Upper lobe of left lung (tissue), 6 donors: Measurements from ENCODE around the gene HES2. TPM values are rescaled to one million over a fixed set of nuclear protein-coding genes. Genes with fewer than 3 reads are reported as not detected.

Experiments
- ATAC-seq, 2 donors: fragments of 200-7000 bp; cut with Tn5 transposase; one replicate each; pipeline ENCODE4 v1.9.1; 2022; ENCODE audit warnings: mild to moderate bottlenecking in 2 of 2, moderate library complexity in 2 of 2; ENCODE audit not compliant: low FRiP score in 2 of 2
- DNase-seq, 2 donors: peaks; one replicate each; pipeline ENCODE4 v3.0.0-alpha.2; 2019 to 2020
- H3K27ac ChIP-seq, 4 donors: fragments of 200-600 bp; sonication (generic); one replicate each; pipeline ENCODE4 v1.5.1; 2016 to 2019
- H3K27me3 ChIP-seq, 4 donors: fragments of 200-600 bp; sonication (generic); one replicate each; pipeline ENCODE4 v1.5.1; 2017 to 2019
- H3K36me3 ChIP-seq, 4 donors: fragments of 200-600 bp; sonication (generic); one replicate each; pipeline ENCODE4 v1.5.1; 2016 to 2019
- H3K4me1 ChIP-seq, 4 donors: fragments of 200-600 bp; sonication (generic); one replicate each; pipeline ENCODE4 v1.5.1; 2018 to 2019
- H3K4me3 ChIP-seq, 4 donors: fragments of 200-600 bp; sonication (generic); one replicate each; pipeline ENCODE4 v1.5.1; 2017 to 2019; ENCODE audit warnings: mild to moderate bottlenecking in 2 of 4, moderate library complexity in 1 of 4
- H3K9me3 ChIP-seq, 4 donors: fragments of 200-600 bp; sonication (generic); one replicate each; pipeline ENCODE4 v1.5.1; 2018 to 2019
- CTCF ChIP-seq, 6 experiments: fragments of 450-650 bp in 4 of 6; fragments of 200-600 bp in 2 of 6; sonication (generic) in 2 of 6; IDR thresholded peaks; one replicate each; pipeline ENCODE4 v1.5.1; 2016 to 2019; ENCODE audit warnings: antibody characterized with exemption in 6 of 6
- EP300 ChIP-seq, 4 donors: sonication (generic); formaldehyde crosslinking; IDR thresholded peaks; one replicate each; pipeline ENCODE4 v1.5.1; 2017; ENCODE audit warnings: antibody characterized with exemption in 4 of 4, control low read depth in 2 of 4
- POLR2A ChIP-seq, 4 donors: fragments of 450-650 bp; IDR thresholded peaks; one replicate each; pipeline ENCODE4 v1.5.1; 2016 to 2017; ENCODE audit warnings: antibody characterized with exemption in 4 of 4, mild to moderate bottlenecking in 2 of 4
- POLR2AphosphoS5 ChIP-seq, 2 donors: sonication (generic); formaldehyde crosslinking; IDR thresholded peaks; one replicate each; pipeline ENCODE4 v1.5.1; 2017; ENCODE audit warnings: antibody characterized with exemption in 2 of 2
- WGBS, 2 donors: methylation state at CpG; one replicate each; pipeline ENCODE4 v1.1.5; 2017 to 2018; 5-methylcytosine and 5-hydroxymethylcytosine counted together
- total RNA-seq, 6 donors: library from RNA; depleted of rRNA in 4 of 6; stranded (reverse); fragments of >200 nt in 4 of 6; gene quantifications; one replicate each; pipeline versions ENCODE4 v1.1.0 to v1.2.1, GENCODE V29; 2016 to 2021
- donor health status: DM: no; HTN: no; CAD: no; lungs with moderate emphysema.
- donor health status: DM: no; HTN: yes; CAD: no; lungs with severe emphysema.

HES2 gene
- total RNA-seq, 6 donors from 2014 or later = 1.8 to 11.4 (median 3.7) TPM

DNA sequence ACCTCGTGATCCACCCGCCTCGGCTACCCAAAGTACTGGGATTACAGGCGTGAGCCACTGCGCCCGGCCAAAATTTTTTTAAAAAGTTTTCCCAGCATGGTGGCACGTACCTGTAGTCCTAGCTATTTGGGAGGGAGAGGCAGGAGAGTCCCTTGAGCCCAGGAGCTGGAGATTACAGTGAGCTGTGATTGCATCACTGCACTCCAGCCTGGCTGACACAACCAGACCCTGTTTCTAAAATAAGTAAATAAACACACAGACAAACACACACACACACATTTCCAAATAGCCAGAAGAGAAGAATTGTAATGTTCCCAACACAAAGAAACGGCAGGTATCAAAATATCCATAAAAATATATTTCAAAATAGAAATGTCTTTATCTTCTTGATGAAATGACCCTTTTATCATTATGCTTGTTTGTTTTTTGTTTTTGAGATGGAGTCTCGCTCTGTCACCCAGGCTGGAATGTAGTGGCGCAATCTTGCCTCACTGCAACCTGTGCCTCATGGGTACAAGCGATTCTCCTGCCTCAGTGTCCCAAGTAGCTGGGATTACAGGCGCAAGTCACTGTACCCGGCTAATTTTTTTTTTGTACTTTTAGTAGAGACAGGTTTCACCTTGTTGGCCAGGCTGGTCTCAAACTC lies 9.3 kb downstream of the HES2 start:
- TF ChIP-seq CTCF (IDR thresholded peaks at IDR 0.05) (no peak), EP300 (IDR thresholded peaks at IDR 0.05) (no peak)
- Histone ChIP-seq H3K36me3 (no peaks in the 10 kb centered on the region), H3K4me3 (no peak overlapping the region), H3K27me3 (peaks cover 0 to 2% (median 0%) of the 10 kb centered on the region in 4 donors), H3K9me3 (no peaks in the 10 kb centered on the region), H3K27ac (no peak overlapping the region), H3K4me1 (peaks cover 0 to 9% (median 0%) of the 10 kb centered on the region in 4 donors)
- DNase-seq = no peak
- WGBS, 2 donors = 81 to 85% methylated on average over 13 of the region's 13 CpGs
- no peak for ATAC-seq

- Histone ChIP-seq H3K4me1 (peaks cover 0 to 6% (median 0%) of the 10 kb centered on the region in 4 donors), H3K36me3 (no peaks in the 10 kb centered on the region), H3K27ac (no peak overlapping the region), H3K27me3 (no peaks in the 10 kb centered on the region), H3K9me3 (no peaks in the 10 kb centered on the region), H3K4me3 (no peak overlapping the region)
- TF ChIP-seq POLR2AphosphoS5 (IDR thresholded peaks at IDR 0.05) (no peak), CTCF (IDR thresholded peaks at IDR 0.05) (no peak), POLR2A (IDR thresholded peaks at IDR 0.05) (no peak), EP300 (IDR thresholded peaks at IDR 0.05) (no peak)
- 82 to 91% methylated on average over 6 of the region's 6 CpGs for WGBS, 2 donors
- ATAC-seq (no peak), DNase-seq (no peak)
Measured at GRCh38 chr1:6409733-6410132, 10.0 kb downstream of the HES2 start.

DNA sequence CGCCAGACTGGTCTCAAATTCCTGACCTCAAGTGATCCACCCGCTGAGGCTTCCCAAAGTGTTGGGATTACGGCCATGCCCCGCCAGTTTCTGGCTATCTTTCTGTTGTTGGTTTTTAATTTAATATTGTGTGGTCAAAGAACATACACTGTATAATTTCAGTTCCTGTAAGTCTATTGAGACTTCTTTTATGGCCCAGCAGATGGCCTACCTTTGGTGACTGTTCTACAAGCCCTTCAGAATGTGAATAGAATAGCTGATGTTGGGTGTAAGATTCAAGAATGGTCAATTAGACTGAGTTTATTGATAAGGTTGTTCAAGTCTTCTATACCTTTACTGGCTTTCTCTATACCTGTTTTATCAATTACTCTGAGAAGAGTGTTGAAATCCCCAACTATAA lies 10.7 kb downstream of the HES2 start:
- TF ChIP-seq CTCF (IDR thresholded peaks at IDR 0.05) (no peak), POLR2AphosphoS5 (IDR thresholded peaks at IDR 0.05) (no peak), EP300 (IDR thresholded peaks at IDR 0.05) (no peak), POLR2A (IDR thresholded peaks at IDR 0.05) (no peak)
- H3K4me1 ChIP-seq = peaks cover 0 to 5% (median 0%) of the 10 kb centered on the region in 4 donors
- H3K27ac ChIP-seq = no peak overlapping the region
- no peak for DNase-seq
- no peaks in the 10 kb centered on the region for H3K36me3 ChIP-seq
- H3K27me3 ChIP-seq = no peaks in the 10 kb centered on the region
- WGBS, 2 donors = 88 to 90% methylated on average over 4 of the region's 4 CpGs
- ATAC-seq = no peak
- no peak overlapping the region for H3K4me3 ChIP-seq
- no peaks in the 10 kb centered on the region for H3K9me3 ChIP-seq

- Histone ChIP-seq H3K27me3 (no peaks in the 10 kb centered on the region), H3K27ac (no peak overlapping the region)
- WGBS, 2 donors = 74 to 77% methylated on average over 6 of the region's 6 CpGs
Measured at GRCh38 chr1:6408023-6408422, 11.7 kb downstream of the HES2 start.

DNA sequence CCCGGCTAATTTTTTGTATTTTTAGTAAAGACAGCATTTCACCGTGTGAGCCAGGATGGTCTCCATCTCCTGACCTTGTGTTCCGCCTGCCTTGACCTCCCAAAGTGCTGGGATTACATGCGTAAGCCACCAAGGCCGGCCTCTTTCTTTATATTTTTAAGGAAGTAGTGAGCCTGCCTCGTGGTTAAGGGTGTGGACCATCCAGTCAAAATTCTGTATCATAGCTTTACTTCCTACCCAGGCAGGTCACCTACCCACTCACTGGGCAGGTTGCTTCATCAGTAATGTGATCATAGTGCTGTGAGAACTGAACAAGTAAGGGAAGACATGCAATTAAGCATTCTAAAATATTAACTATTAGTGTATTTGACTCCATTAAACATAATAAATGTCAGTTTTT lies 18.0 kb downstream of the HES2 start:
- H3K27me3 ChIP-seq = no peaks in the 10 kb centered on the region
- 56 to 72% methylated on average over 6 of the region's 6 CpGs for WGBS, 2 donors
- H3K27ac ChIP-seq = no peak overlapping the region
- DNase-seq (peak in 1 of 2 donors; percentile 54), ATAC-seq (peak in 1 of 2 donors; percentile 51)
- TF ChIP-seq POLR2AphosphoS5 (IDR thresholded peaks at IDR 0.05) = no peak
- no peak for TF ChIP-seq POLR2A (IDR thresholded peaks at IDR 0.05)
- TF ChIP-seq EP300 (IDR thresholded peaks at IDR 0.05) = no peak
- no peak for TF ChIP-seq CTCF (IDR thresholded peaks at IDR 0.05)
- peaks cover 0 to 5% (median 0%) of the 10 kb centered on the region in 4 donors for H3K4me1 ChIP-seq
- no peaks in the 10 kb centered on the region for H3K9me3 ChIP-seq
- no peaks in the 10 kb centered on the region for H3K36me3 ChIP-seq
- H3K4me3 ChIP-seq = no peak overlapping the region

More at GRCh38 chr1:6408023-6408422, 11.7 kb downstream of the HES2 start:
- H3K9me3 ChIP-seq = no peaks in the 10 kb centered on the region
- peaks cover 0 to 5% (median 0%) of the 10 kb centered on the region in 4 donors for H3K4me1 ChIP-seq
- ATAC-seq = no peak
- no peaks in the 10 kb centered on the region for H3K36me3 ChIP-seq
- no peak overlapping the region for H3K4me3 ChIP-seq
- TF ChIP-seq EP300 (IDR thresholded peaks at IDR 0.05) (no peak), POLR2AphosphoS5 (IDR thresholded peaks at IDR 0.05) (no peak), POLR2A (IDR thresholded peaks at IDR 0.05) (no peak)
- no peak for DNase-seq
